G401 (cell line): Measurements from ENCODE around the gene MAGI2. TPM values are rescaled to one million over a fixed set of nuclear protein-coding genes. Genes with fewer than 3 reads are reported as not detected.
"Not testable (repeated sequence)": the region's sequence is repeated elsewhere in the genome, so short reads cannot be mapped to it uniquely, and the experiment has no call there.

Experiments
- DNase-seq: peaks from one replicate; pipeline ENCODE4 v3.0.0-alpha.2; 2015; ENCODE audit warnings: low spot score
- in situ Hi-C: cut with HindIII; loops from 2 replicates; pipeline ENCODE4 v1.10.0; 2016; ENCODE audit warnings: low sequenced_read_pairs, mixed read lengths
- total RNA-seq: library from RNA; depleted of rRNA; stranded (reverse); fragments of >200 nt; shearing (Covaris generic); gene quantifications from 2 replicates; pipeline ENCODE4 v1.2.3, GENCODE V29; 2014

Gene MAGI2
- total RNA-seq, 1 experiment from 2014 or later, result not detected

- DNase-seq, result no peak
- in situ Hi-C loops, result no loop called here
Measured at GRCh38 chr7:79130715-79131114, 322.8 kb downstream of the MAGI2 start.

- no peak for DNase-seq
- in situ Hi-C loops, result no loop called here
Measured at GRCh38 chr7:79124331-79124730, 329.1 kb downstream of the MAGI2 start.

- in situ Hi-C loops, result no loop called here
- no peak for DNase-seq
Measured at GRCh38 chr7:79118143-79118542, 335.3 kb downstream of the MAGI2 start.

GRCh38 chr7:79096361-79096805 is 357.1 kb downstream of the MAGI2 start:
- in situ Hi-C loops, result no loop called here
- no peak for DNase-seq

- in situ Hi-C loops, result no loop called here
- no peak for DNase-seq
Measured at GRCh38 chr7:79093421-79093820, 360.0 kb downstream of the MAGI2 start.

- in situ Hi-C loops, result no loop called here
- peak; percentile 77 for DNase-seq
Measured at GRCh38 chr7:79091661-79092060, 361.8 kb downstream of the MAGI2 start.

- in situ Hi-C loops, result no loop called here
- no peak for DNase-seq
Measured at GRCh38 chr7:79091011-79091410, 362.5 kb downstream of the MAGI2 start.

GRCh38 chr7:79090543-79090942 is 362.9 kb downstream of the MAGI2 start:
- DNase-seq, result no peak
- in situ Hi-C loops, result no loop called here

GRCh38 chr7:79084423-79084822 is 369.0 kb downstream of the MAGI2 start:
- DNase-seq, result no peak
- in situ Hi-C loops, result no loop called here

GRCh38 chr7:79079919-79080554 is 373.4 kb downstream of the MAGI2 start:
- in situ Hi-C loops, result no loop called here
- no peak for DNase-seq

- no peak for DNase-seq
Measured at GRCh38 chr7:79078273-79078672, 375.2 kb downstream of the MAGI2 start.

GRCh38 chr7:79071187-79071586 is 382.3 kb downstream of the MAGI2 start:
- in situ Hi-C loops, DNase-seq: not testable (repeated sequence)

More at GRCh38 chr7:79078273-79078672, 375.2 kb downstream of the MAGI2 start:
- in situ Hi-C loops, result no loop called here

GRCh38 chr7:79064187-79064823 is 389.2 kb downstream of the MAGI2 start:
- DNase-seq, result peak; percentile 38
- in situ Hi-C loops, result no loop called here

GRCh38 chr7:79063019-79063698 is 390.3 kb downstream of the MAGI2 start:
- peak; percentile 49 for DNase-seq
- in situ Hi-C loops, result no loop called here

GRCh38 chr7:79060498-79060897 is 393.0 kb downstream of the MAGI2 start:
- in situ Hi-C loops, result no loop called here
- no peak for DNase-seq

GRCh38 chr7:79055722-79056415 is 397.6 kb downstream of the MAGI2 start:
- no peak for DNase-seq
- in situ Hi-C loops, result no loop called here

- in situ Hi-C loops, result no loop called here
- DNase-seq, result no peak
Measured at GRCh38 chr7:79051915-79052314, 401.6 kb downstream of the MAGI2 start.

- in situ Hi-C loops, result no loop called here
- DNase-seq, result no peak
Measured at GRCh38 chr7:79050603-79051002, 402.9 kb downstream of the MAGI2 start.

- DNase-seq, result no peak
- in situ Hi-C loops, result no loop called here
Measured at GRCh38 chr7:79046061-79046460, 407.4 kb downstream of the MAGI2 start.

GRCh38 chr7:79037001-79037400 is 416.5 kb downstream of the MAGI2 start:
- DNase-seq, result no peak
- in situ Hi-C loops, result no loop called here
